Fibroblast of pulmonary artery (primary cell): ENCODE results near the gene PNPLA2.
A peak's percentile ranks its signal among the peaks of the same experiment; 100 is the strongest.

Experiments used
- DNase-seq: peaks from one replicate; pipeline ENCODE4 v3.0.0-alpha.2; 2010; ENCODE audit warnings: low read depth
- H3K4me3 ChIP-seq: replicated peaks from 2 replicates; pipeline ENCODE4 v1.5.1; 2011; ENCODE audit warnings: low read depth, mild to moderate bottlenecking, control low read depth, low read length, moderate library complexity
- TF ChIP-seq, protein P1 (sequence below): IDR thresholded peaks from 2 replicates; pipeline ENCODE4 v1.5.1; 2011; ENCODE audit warnings: mild to moderate bottlenecking, control low read depth, low read length, inconsistent platforms; ENCODE audit errors: missing control alignments

PNPLA2 gene

DNA sequence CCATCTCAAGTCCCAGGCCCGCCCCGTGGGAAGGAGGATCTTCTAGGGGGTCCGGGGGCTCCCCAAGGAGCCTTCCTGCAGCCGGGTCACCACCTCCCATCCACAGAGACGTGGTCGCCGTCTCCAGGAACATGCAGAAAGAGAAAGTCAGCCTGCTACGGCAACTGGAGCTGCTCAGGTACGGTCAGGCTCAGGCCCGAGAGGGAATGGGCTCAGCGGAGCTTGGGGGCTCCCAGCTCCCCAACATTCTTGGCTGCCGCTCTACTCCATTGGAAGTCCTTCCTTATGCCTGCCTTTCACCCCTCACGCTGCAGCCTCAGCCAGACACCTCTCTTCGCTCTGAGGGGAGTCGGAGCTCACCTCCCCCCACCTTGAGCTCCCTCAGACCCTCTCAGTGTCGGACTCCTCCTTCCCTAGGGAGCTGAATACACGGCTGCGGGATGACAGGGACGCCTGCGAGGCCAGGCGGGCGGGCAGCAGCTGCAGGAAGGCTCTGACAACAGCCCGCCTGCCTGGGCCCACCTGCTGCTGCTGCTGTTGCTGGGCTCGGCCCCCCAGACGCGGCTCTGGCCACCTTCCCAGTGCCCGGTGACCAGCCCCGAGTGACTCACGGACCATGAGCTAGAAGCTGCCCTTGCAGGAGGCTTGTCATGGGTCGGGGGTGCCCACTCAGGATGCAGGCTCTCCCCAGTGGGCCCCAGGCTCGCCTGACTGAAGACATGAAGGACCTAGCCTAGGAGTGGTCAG lies 12.6 kb downstream of the PNPLA2 start:
- H3K4me3 ChIP-seq: no peak overlapping the region
- no peak for DNase-seq
- TF ChIP-seq, protein P1, sequence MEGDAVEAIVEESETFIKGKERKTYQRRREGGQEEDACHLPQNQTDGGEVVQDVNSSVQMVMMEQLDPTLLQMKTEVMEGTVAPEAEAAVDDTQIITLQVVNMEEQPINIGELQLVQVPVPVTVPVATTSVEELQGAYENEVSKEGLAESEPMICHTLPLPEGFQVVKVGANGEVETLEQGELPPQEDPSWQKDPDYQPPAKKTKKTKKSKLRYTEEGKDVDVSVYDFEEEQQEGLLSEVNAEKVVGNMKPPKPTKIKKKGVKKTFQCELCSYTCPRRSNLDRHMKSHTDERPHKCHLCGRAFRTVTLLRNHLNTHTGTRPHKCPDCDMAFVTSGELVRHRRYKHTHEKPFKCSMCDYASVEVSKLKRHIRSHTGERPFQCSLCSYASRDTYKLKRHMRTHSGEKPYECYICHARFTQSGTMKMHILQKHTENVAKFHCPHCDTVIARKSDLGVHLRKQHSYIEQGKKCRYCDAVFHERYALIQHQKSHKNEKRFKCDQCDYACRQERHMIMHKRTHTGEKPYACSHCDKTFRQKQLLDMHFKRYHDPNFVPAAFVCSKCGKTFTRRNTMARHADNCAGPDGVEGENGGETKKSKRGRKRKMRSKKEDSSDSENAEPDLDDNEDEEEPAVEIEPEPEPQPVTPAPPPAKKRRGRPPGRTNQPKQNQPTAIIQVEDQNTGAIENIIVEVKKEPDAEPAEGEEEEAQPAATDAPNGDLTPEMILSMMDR: no peak

DNA sequence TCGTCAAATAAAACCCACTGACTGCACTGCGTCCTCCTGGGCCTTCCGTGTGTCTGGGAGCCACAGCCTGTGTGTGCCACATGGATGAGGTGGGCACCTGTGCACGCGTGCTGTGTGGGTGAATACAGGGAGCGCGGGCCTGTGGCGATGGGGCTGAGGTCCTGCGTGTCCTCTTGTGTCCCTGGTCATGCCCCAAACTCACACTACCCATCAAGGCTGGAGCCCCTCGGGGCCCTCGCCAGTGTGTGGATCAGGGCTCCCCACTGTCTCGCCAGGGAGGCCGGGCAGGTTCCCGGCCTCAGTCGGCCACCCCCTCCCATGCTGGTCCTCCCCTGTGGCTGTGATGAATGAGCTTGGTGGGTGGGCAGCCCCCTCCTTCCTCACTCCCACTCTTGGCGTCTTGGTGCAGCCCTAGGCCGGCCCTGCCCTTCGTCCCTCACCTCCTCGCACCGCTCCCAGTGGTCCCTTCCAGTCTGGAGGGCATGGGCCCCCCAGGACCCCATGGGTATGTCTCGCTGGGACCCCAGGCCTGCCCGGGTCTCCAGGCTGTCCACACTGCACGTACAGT lies 13.3 kb downstream of the PNPLA2 start:
- TF ChIP-seq, protein P1: no peak
- DNase-seq: no peak
- peak overlapping the region; percentile 48 for H3K4me3 ChIP-seq

DNA sequence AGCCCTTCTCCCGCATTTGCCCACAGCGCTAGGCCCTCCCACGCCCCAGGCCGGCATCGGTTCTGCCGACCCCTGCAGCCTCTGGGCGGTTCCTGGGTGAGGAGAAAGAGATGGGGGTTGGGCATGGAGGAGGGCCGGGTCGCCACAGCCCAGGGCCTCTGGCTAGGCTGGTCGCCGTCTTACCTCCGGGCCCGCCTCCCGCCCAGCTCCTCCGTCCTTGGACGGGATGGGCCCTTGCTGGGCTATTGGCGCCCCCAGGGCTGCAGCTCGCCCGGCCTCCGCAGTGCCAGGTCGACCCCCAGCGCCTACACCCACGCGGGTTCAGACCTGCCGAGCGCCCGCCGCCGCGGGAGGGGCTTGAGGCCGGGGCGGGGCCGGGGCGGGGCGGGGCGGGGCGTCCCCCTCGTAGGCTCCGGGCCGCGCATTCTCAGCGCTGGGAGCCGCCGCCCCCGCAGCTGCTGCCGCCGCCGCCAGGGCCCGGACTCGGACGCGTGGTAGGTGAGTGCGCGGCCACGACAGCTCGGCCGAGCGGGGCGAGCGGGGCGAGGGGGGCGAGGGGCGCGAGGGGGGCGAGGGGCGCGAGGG lies 13.9 kb downstream of the PNPLA2 start, which contains the start of gene CD151:
TSS of gene CD151 (plus strand) at position 424 of the 585 bp plus-strand sequence. CDS start 3,118 bp downstream, outside the sequence.
- peak; percentile 47 for DNase-seq
- peak within 1 kb of the TSS; percentile 70 for H3K4me3 ChIP-seq
- TF ChIP-seq, protein P1: no peak

DNA sequence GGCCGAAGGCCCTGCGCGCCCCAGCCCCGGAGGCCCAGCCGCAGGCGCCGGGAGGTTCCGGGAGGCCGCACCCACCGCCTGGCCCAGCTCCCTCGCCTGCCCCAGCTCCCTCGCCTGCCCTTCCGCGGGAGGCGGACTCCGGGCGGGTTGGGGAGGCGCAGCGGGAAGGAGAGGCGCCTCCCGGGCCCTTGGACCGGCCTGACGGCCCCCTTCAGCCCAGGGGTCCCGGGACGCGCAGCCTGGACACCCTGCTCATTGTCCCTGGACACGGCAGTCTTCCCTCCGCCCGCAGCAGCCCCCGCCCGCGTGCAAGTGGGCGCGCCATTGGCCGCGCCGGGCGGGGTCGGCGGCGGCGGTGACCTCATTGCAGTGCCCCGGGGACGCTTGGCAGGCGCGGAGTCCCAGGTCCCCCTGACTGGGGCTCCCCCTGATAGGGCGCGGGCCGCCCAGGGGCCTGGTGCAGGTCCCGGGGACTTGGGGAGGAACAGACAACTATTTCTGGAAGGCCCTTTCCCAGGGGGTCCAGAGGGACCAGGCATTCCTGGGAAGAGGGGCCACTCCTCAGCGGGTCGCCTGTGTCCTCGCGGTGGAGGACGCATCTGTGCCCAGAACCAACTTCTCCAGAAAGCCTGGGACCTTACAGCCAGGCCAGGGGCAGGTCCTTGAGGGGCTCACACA lies 14.5 kb downstream of the PNPLA2 start:
- H3K4me3 ChIP-seq: peak overlapping the region; percentile 70
- DNase-seq: no peak
- TF ChIP-seq, protein P1: no peak

DNA sequence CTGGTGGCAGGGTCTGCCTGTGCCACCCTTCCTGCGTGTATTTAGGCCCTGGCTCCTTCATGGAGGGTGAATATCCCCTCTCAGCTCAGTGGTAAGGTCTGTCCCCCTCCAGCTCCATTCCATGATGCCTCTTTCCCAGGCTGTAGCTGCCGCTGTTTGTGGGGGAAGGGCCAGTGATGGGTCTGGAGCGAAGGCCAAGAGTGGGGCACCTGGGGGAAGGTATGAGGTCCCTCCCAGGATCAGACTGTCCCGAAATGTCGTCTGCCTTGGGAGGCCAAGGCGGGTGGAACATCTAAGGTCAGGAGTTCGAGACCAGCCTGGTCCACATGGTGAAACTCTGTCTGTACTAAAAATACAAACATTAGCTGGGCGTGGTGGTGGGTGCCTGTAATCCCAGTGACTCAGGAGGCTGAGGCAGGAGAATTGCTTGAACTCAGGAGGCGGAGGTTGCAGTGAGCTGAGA lies 15.2 kb downstream of the PNPLA2 start:
- TF ChIP-seq, protein P1: no peak
- DNase-seq: no peak
- H3K4me3 ChIP-seq: peak overlapping the region; percentile 70

DNA sequence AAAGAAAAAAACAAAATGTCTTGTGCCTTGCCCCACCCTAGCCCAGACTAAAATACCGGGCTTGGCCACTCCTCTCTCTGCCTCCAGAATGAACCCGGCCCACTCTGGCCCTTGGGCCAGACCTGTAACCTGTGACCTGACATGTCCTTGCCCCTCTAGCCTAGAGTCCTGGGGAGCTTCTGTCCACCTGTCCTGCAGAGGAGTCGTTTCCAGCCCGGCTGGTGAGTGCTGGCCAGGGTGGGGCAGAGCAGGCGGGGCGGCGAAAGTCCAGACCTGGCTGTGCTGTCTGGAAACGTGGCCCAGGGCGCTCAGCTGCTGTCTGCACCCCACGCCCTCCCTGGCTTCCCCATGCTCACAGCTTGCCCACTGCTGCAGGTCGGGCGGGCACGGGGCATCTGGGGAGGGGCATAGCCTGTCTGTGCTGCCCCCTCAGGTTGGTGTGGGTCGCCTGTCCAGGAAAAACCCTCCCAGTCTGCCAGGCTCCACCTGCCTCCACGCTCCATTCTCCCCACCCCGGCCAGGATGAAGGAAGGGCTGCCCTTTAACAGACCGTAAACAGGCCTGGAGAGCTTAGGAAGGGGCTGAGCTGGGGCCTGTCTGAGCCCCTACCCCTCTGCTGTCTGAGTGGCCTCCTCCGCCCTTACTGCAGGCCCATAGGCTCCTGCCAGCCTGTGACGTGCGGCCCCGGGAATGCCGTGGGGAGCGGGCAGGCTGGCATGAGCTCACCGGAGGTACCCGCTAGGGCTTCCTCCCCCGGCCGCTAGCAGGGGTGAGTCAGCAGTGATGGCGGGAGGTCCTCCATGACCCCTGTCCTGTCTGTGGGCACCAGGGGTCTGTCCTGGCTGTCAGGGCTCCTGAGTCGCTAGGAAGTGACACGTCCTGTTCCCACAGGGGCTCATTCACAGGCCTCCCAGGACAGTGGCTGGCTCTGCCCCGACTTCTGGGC lies 15.9 kb downstream of the PNPLA2 start:
- DNase-seq: peak; percentile 61
- TF ChIP-seq, protein P1: no peak

More for the DNA sequence above, 15.9 kb downstream of the PNPLA2 start:
- peak overlapping the region; percentile 38 for H3K4me3 ChIP-seq
